ENCODE results near the gene MRI1.

DNA sequence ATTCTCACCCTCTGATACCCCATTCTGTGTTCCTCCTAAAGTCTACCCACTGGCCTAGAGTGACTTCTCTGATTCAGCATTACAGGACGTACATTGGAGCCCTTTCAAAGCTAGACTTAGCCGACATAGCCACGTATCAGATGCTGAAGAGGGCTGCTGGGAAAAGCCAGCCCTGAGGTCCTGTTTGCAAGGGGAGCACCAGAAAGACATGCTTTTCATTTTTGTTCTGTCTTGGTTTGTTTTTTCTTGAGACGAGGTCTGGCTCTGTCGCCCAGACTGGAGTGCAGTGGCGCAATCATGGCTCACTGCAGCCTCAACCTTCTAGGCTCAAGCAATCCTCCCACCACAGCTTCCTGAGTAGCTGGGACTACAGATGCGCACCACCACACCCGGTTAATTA, 24.7 kb downstream of the MRI1 start:
- no peak for TF ChIP-seq CTCF (IDR thresholded peaks at IDR 0.05)
- TF ChIP-seq POLR2A (IDR thresholded peaks at IDR 0.05; ENCODE audit: low read depth) = no peak
